ENCODE results near the gene TMEM242.
"Not testable (repeated sequence)": the region's sequence is repeated elsewhere in the genome, so short reads cannot be mapped to it uniquely, and the experiment has no call there.

Gene TMEM242

DNA sequence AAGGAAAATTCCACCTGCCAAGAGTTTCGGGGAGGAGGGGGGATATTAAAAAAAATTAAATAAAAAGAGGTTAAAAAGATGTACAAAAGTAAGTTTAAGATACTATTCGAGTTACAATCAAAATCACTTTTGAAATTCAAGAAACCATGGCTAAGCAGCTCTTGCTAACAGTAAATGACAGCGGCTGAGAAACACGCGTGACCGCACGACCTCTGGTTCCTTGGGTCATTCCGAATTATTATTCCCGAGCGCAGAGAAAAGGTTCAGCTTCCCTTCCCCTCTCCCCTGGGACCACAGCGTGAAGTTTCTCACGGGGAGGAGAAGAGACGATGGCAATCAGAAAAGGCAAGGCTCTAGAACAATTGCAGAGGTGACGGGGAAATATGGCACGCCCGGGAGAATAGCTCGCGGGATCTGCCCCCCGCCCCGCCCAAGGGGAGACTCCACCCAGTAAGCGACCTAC is 496 bp downstream of the TMEM242 start:
- peak; percentile 64 for DNase-seq

DNA sequence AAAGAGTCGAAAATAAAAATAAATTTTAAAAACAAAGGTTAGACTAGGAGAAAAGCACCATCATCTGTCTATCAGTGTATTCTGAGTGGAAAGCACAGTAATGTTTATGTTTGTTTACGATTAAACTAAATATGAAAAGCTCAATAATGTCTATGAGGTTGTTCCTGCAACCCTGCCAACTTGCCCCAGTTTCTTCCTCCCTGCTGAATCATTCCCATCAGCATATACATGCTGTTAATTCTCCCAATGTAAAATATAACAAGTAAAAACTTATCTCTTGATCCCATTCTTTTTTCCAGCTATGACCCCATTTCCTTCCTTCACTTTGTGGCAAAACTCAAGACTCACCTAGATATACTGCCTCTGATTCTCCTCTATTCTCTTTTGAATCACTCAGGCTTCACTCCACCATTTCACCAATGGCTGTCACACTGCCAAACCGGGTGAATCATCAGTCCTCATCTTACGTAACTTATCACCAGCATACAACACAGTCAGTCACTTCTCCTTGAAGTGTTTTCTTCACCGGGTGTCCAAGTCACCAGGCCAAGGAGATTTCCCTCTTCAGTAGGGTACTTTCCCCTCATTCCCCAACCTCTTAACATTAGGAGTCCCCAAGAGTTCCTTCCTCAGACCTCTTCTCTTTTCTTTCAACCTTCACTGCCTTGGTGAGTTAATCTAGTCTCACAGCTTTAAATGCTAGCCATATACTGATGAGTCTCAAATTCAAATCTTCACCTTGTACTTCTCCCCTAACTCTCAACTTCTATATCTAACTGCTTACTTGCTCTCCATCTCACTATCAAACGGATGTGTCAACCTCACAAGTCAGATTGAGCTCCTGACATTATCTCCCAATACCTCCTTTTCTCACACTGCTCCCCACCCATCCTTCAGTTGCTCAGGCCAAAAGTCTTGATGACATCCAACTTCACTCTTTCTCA is 6.2 kb downstream of the TMEM242 start:
- no peak for DNase-seq

- no peak for DNase-seq
Observed at GRCh38 chr6:157314705-157315321, 8.5 kb downstream of the TMEM242 start.

- DNase-seq = no peak
Observed at GRCh38 chr6:157313531-157314467, 9.5 kb downstream of the TMEM242 start.

GRCh38 chr6:157312757-157313156 is 10.6 kb downstream of the TMEM242 start:
- no peak for DNase-seq

DNA sequence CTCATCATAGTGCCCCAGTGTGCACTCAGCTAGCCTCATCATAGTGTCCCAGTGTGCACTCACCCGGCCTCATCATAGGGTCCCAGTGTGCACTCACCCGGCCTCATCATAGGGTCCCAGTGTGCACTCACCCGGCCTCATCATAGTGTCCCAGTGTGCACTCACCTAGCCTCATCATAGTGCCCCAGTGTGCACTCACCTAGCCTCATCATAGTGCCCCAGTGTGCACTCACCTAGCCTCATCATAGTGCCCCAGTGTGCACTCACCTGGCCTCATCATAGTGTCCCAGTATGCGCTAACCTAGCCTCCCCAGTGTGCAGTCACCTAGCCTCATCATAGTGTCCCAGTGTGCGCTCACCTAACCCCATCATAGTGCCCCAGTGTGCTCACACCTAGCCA is 12.6 kb downstream of the TMEM242 start:
- DNase-seq = not testable (repeated sequence)

DNA sequence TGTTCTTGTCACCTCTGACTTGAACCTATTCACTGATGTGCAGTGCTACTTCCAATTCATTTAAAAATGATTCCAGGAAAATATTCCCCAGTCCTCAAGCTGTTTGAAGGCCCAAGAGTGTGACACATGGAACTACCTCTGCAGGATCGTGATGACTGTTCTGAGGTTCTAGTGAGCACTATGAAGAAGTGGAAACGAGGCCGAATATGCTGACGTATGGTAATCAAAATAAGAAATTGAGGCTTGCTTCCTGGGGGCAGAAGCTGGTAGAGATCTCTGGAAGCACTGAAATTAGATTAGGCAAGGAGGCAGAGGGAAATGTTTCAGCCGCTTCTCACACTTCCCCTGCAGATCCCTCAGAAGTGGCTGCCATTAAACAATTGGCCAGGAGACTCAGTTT is 15.7 kb downstream of the TMEM242 start:
- no peak for DNase-seq

DNA sequence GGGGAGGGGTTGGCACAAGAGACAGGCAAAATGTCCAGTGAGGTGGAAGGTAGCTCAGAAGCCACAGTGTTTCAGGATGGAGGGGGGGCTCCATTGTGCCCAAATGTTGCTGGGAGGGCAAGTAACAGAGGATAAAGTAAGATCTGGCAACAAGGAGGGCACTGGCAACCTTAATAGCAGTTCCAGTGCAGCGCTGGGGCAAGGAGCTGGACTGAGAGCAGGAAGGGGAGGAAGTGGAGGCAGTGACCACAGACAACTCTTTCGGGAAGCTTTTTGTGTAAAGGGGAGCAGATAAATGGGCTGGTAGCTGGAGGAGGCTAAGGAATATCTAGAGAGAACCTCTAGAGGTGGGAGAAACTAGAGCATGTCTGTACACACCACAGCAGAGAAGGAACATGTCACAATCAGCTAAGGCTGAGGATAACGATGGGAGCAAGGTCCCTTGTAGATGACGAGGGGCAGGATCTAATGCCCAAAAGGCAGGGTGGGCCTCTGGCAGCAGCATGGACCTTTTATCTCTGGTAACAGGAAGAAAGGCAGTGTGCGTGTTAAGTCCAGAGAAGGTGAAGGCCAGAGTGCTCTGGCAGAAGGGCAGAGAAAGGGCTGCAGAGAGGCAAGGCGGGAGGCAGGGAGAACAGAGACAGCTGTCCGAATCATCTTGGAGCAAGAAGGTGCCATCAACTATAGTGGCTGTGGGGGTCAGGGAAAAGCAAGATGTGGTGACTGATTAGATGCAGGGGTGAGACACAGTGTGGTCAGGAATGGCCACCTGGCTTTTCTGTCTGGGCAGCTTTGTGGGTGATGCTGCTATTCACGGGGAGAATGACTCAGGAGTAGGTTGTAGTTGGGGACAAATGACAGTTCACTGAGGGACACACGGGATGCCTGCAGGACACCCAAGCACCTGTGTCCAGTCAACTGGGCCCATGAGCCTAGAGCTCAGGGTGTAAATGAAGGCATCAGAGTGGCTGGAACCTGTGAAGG is 17.4 kb downstream of the TMEM242 start:
- DNase-seq = no peak

DNA sequence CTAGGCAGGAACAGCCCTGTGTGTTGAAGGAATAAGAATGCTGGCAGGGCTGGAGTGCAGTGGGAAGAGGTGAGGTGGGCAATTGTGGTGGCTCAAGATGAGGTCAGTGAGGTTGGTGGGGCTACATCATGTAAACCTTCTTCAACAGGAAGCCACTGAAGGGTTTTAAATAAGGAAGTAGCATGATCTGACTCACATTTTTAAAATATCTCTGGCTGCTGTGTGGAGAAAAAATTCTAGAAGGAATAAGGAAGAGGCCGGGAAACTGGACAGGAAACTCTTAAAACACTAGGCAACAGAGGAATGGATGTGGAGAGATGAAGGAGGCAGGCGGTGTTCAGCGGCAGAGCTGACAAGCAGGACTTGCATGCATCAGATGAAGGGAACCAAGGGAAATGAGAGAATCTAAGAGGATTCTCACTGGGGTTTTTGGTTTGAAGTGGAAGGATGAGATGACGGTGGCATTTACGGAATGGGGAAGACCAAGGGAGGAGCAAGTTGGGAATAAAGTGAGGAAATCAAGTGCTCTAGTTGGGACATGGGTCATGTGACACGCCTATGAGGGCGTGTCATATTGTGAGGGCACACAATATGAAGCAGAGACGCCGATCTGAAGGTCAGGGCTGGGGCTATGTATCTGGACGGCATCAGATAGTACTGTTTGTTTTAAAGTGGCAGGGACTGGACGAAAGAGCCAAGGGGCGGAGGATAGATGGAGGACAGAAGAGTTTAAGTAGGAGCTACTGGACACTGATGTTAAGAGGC is 18.2 kb downstream of the TMEM242 start:
- DNase-seq = no peak

- no peak for DNase-seq
Observed at GRCh38 chr6:157302736-157303135, 20.6 kb downstream of the TMEM242 start.

GRCh38 chr6:157300436-157300835 is 22.9 kb downstream of the TMEM242 start:
- no peak for DNase-seq

DNA sequence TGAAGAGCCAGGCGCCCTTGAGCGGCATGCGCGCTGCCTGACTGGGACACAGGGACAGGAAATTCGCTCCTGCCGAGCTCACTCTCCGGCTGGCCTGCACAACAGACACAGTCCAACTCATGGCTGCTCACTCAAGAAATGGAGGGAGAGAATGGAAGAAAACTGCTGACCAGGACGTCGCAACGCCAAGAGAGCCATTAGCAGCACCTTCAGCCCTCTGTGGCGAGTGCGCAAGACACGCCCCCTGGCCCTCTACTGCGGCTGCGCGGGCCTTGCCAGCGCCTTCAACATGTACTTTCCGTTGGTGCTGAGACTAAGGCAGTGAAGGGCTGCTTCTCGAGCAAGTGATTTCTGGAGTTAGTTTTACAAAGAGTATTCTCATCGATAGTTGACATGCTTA is 23.3 kb downstream of the TMEM242 start:
- no peak for DNase-seq

DNA sequence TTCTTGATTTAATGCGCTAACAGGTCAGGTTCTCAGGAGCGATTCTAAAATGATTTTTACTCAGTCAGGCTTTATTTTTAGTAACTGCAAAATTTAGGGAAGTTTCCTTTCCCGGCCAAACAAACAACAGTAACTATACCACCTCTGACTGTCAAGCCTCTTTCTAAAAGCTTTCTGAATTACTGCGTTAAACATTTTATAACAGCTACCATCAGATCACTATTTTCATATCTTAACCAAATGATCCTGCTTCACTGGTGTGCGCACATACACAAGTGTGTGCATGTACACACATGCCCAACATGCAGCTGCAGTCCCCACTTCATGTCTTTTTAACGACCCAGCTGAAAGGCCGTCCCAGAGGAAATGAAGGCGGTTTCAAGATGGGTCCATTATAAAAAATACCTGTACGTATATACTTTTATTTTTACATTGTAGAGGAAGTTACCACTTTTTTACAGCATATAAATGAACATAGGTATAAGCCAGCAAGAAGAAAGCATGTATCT is 25.0 kb downstream of the TMEM242 start:
- DNase-seq = no peak

- no peak for DNase-seq
Observed at GRCh38 chr6:157294654-157295053, 28.7 kb downstream of the TMEM242 start.

DNA sequence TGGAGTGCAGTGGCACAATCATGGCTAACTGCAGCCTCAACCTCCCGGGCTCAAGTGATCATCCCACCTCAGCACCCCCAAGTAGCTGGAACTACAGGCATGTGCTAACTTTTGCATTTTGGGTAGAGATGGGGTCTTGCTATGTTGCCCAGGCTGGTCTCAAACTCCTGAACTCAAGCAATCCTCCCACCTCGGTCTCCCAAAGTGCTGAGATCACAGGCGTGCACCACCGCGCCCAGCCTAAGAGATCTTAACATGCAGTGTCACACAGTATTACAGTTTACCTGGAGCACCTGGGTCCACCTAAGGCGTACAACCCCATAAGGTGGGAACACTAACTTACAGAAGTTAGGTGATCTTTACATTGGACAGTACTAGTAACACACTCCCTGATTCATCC is 29.5 kb downstream of the TMEM242 start:
- DNase-seq = no peak

- DNase-seq = no peak
Observed at GRCh38 chr6:157292202-157292601, 31.1 kb downstream of the TMEM242 start.

DNA sequence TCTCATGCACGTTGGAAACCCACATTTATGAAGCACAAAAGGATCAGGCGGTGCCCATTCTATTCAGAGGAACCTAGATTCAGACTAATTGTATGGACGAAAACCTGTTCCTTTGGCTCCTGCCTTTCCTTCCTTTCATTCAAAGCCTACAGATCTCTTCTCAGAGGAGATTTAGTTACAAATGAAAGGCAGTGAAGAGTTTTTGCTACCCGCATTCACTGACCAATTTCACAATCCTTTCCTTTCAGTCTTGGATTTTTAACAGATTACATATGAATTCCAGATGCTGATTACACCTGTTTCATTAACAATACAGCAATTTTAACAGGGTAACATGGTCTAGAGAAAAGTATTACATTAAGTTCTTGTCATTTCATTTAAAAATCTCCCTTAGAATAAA is 32.0 kb downstream of the TMEM242 start:
- DNase-seq = no peak

GRCh38 chr6:157290797-157291196 is 32.5 kb downstream of the TMEM242 start:
- no peak for DNase-seq

DNA sequence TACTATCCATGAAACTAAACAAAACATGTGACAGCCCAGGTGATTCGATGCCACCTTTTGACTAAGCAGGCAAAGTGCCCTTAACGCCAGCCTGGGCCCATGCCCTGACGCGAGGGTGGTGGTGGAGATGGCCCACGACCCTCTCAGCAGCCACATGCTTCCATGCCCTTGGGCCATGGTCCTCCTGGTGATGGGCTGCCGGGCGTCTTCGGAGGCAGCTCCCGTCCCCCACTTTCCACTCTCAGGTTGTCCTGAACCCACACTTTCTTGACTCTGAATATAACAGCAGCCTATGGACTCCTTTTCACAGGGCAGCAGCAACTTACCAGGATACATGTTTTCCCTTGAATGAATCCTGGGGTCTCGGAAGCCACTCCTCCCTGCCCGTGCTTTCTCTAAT is 33.6 kb downstream of the TMEM242 start:
- DNase-seq = no peak

DNA sequence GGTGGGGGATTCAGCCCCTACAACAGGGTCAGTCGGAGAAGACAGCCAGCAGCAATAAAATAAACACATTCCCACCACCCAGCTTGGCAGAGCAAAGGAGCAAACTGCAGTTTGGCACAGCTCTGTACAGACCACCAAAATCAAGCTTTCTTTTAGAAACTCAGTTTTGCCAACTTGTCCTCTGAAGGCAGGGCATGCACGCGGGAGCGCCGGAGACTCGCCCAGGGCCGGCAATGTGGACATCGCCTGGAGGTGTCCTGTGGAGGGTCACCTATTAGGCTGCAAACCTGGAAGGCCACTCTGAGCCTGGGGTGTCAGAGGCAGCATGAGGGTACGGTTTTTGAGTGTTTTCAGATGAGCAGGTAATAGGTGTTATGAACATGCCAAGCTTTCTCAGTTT is 34.7 kb downstream of the TMEM242 start:
- DNase-seq = no peak

GRCh38 chr6:157287923-157288322 is 35.4 kb downstream of the TMEM242 start:
- no peak for DNase-seq
